T-cell (primary cell): ENCODE data around the gene GPR143. TPM values are rescaled to one million over a fixed set of nuclear protein-coding genes. Genes with fewer than 3 reads are reported as not detected.

Source experiments
- ATAC-seq, 4 experiments: fragments of 200-7000 bp in 3 of 4; fragments of 150-1000 bp in 1 of 4; cut with Tn5 transposase; replicated peaks in 1 of 4; 1 replicate in 3 of 4; 2 replicates in 1 of 4; pipeline ENCODE4 v1.10.0; 2021; ENCODE audit warnings: moderate library complexity in 3 of 4, mild to moderate bottlenecking in 2 of 4, moderate number of reproducible peaks in 1 of 4
- CTCF ChIA-PET, 2 donors: fragments of 300-600 bp; sonication (Branson Sonifier 250); formaldehyde crosslinking; loops; one replicate each; lab custom pipeline; 2022; ENCODE audit warnings: antibody characterized with exemption in 2 of 2; lab: Charles Lee
- POLR2A ChIA-PET, 2 donors: fragments of 300-600 bp; sonication (Branson Sonifier 250); formaldehyde crosslinking; loops; one replicate each; lab custom pipeline; 2022; ENCODE audit warnings: antibody characterized with exemption in 2 of 2; lab: Charles Lee
- DNase-seq, 35 experiments: peaks; one replicate each; pipeline versions ENCODE4 v3.0.0 to v3.0.0-alpha.2; 2013 to 2023
- H3K27ac ChIP-seq: one replicate; pipeline ENCODE4 v1.5.1; 2013; ENCODE audit warnings: low read length
- H3K27me3 ChIP-seq, 2 experiments: replicated peaks in 1 of 2; 1 replicate in 1 of 2; 2 replicates in 1 of 2; pipeline versions ENCODE4 v1.6.1 to v1.7.0; 2013; ENCODE audit warnings: low read length in 1 of 2, mixed read lengths in 1 of 2; ENCODE audit not compliant: control insufficient read depth in 2 of 2, insufficient read depth in 2 of 2; ENCODE audit errors: extremely low read depth in 1 of 2
- H3K36me3 ChIP-seq, 2 donors: 1 replicate in 1 of 2; 2 replicates in 1 of 2; pipeline versions ENCODE4 v1.6.1 to v1.7.0; 2013; ENCODE audit warnings: low read length in 1 of 2; ENCODE audit not compliant: control insufficient read depth in 2 of 2, insufficient read depth in 1 of 2; ENCODE audit errors: extremely low read depth in 1 of 2
- H3K4me1 ChIP-seq, 2 experiments: 1 replicate in 1 of 2; 2 replicates in 1 of 2; pipeline versions ENCODE4 v1.6.1 to v1.7.0; 2013; ENCODE audit warnings: low read length in 2 of 2, mixed read lengths in 1 of 2; ENCODE audit not compliant: insufficient read depth in 2 of 2, control insufficient read depth in 1 of 2; ENCODE audit errors: extremely low read depth in 1 of 2
- H3K4me3 ChIP-seq, 2 donors: 1 replicate in 1 of 2; 2 replicates in 1 of 2; pipeline versions ENCODE4 v1.5.1 to v1.7.0; 2013; ENCODE audit warnings: mild to moderate bottlenecking in 2 of 2, low read length in 1 of 2, moderate library complexity in 1 of 2; ENCODE audit not compliant: control insufficient read depth in 1 of 2; ENCODE audit errors: extremely low read depth in 1 of 2
- H3K9me3 ChIP-seq: 2 replicates; pipeline ENCODE4 v1.7.0; 2013
- H3K27ac Mint-ChIP-seq, 2 donors: one replicate each; pipeline ENCODE4 v1.8.0; 2020 to 2021; ENCODE audit warnings: mild to moderate bottlenecking in 2 of 2, mixed read lengths in 2 of 2
- H3K27me3 Mint-ChIP-seq, 2 donors: one replicate each; pipeline ENCODE4 v1.8.0; 2021 to 2022; ENCODE audit warnings: mixed read lengths in 2 of 2
- H3K36me3 Mint-ChIP-seq: one replicate; pipeline ENCODE4 v1.8.0; 2021; ENCODE audit warnings: mixed read lengths
- H3K4me1 Mint-ChIP-seq, 3 donors: one replicate each; pipeline ENCODE4 v1.8.0; 2020 to 2022; ENCODE audit warnings: mixed read lengths in 3 of 3, mild to moderate bottlenecking in 1 of 3
- H3K4me3 Mint-ChIP-seq, 3 donors: one replicate each; pipeline ENCODE4 v1.8.0; 2020 to 2022; ENCODE audit warnings: mild to moderate bottlenecking in 3 of 3, mixed read lengths in 3 of 3, moderate library complexity in 3 of 3
- H3K9me3 Mint-ChIP-seq, 3 donors: one replicate each; pipeline ENCODE4 v1.8.0; 2020 to 2022; ENCODE audit warnings: mixed read lengths in 3 of 3
- WGBS: methylation state at CpG from one replicate; pipeline ENCODE4 v1.1.5; 2013; ENCODE audit warnings: missing lambda C conversion rate; ENCODE audit not compliant: insufficient coverage; 5-methylcytosine and 5-hydroxymethylcytosine counted together
- total RNA-seq, 35 experiments: library from RNA in 6 of 35; stranded (reverse) in 6 of 35; fragments of 120-200 nt in 1 of 35; gene quantifications; one replicate each; pipeline versions ENCODE4 v1.2.1 to v1.2.4 and lab custom pipeline; 2013 to 2026

The GPR143 gene
- total RNA-seq, 5 donors from 2014 or later (not counting 1 experiment from before 2014, with no cell fraction given) = not detected

DNA sequence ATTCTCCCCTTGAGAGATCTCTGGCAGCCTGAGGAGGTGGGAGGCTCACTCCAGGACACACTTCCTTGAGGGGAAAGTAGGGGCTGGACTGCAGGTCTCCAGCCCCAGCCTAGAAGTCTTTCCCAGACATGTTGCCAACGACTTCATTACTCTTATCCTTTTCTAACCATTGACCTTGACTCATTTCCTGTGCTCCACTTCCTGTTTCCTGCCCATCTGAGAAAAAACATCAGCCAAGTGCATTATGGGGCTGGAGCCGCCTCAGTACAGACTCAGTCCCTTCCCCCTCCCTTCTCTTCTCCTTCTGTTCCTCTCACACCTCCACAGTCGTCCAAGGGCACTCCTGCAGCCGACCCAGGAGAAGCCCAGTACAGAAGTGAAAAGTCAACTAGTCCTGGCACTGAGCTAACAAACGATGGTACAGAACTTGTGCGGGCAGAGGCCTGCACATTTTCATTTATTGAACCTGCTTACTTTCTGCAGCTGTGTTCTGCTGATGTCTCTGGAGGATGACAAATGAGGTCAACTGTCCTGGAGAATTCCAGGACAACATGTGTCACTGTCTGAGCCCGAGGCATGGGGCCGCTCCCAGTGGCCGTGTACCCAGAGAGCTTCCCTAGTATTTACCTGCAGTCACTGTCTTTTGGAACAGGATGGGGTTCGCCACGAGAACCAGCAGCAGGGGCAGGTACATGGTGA is 20.1 kb downstream of the GPR143 start:
- Histone ChIP-seq H3K4me1 (peaks cover 0 to 7% of the 10 kb centered on the region in 2 experiments), H3K27ac (no peak overlapping the region), H3K9me3 (no peaks in the 10 kb centered on the region), H3K36me3 (no peaks in the 10 kb centered on the region), H3K4me3 (no peak overlapping the region), H3K27me3 (peaks cover 0 to 3% of the 10 kb centered on the region in 2 experiments)
- ChIA-PET POLR2A (no interaction called here), CTCF (interaction anchor here in 1 of 2 donors (0.6 kb wide), 1 partner anchor 10 kb away, joined by 3 read pairs; no protein-coding TSS in a partner anchor)
- 73% methylated on average over 3 of the region's 11 CpGs for WGBS
- peak overlapping the region in 1 of 2 donors; percentile 3 for H3K27ac Mint-ChIP-seq
- H3K9me3 Mint-ChIP-seq = peaks cover 5 to 10% (median 7%) of the 10 kb centered on the region in 3 donors
- ATAC-seq = peak in 2 of 4 experiments; percentile 49 to 63
- H3K4me1 Mint-ChIP-seq = peaks cover 14 to 20% (median 16%) of the 10 kb centered on the region in 3 donors
- peaks cover 7% of the 10 kb centered on the region for H3K36me3 Mint-ChIP-seq
- H3K4me3 Mint-ChIP-seq = peak overlapping the region in 2 of 3 donors; percentile 8 to 47
- no peak for DNase-seq
- peaks cover 0 to 13% of the 10 kb centered on the region in 2 donors for H3K27me3 Mint-ChIP-seq

DNA sequence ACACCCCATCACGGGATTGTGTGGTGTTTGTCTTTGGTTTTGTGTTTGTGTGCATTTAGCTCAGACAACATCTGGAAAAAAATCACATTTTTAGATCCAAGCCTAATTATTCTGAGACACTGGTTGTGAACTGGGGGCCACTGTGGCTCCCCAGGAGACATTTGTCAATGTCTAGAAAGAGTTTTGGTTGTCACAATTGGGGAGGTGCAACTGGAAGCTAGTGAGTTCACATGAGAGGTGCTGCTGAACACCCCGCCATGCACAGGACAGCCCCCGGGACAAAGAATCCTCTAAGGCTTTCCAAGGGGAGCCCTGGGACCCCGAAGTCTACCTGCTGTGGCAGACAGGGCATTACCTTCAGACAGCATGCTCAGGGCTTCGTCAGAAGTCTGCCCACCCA is 26.5 kb downstream of the GPR143 start:
- Mint-ChIP-seq H3K36me3 (peaks cover 4% of the 10 kb centered on the region), H3K4me3 (no peak overlapping the region), H3K27me3 (peaks cover 0 to 13% of the 10 kb centered on the region in 2 donors), H3K4me1 (no peaks in the 10 kb centered on the region), H3K27ac (no peak overlapping the region), H3K9me3 (peaks cover 0 to 4% (median 3%) of the 10 kb centered on the region in 3 donors)
- Histone ChIP-seq H3K4me3 (no peak overlapping the region), H3K27me3 (peaks cover 0 to 3% of the 10 kb centered on the region in 2 experiments), H3K9me3 (no peaks in the 10 kb centered on the region), H3K4me1 (no peaks in the 10 kb centered on the region), H3K36me3 (no peaks in the 10 kb centered on the region), H3K27ac (no peak overlapping the region)
- POLR2A ChIA-PET = no interaction called here
- ATAC-seq = no peak
- CTCF ChIA-PET = no interaction called here
- WGBS = no CpG with 5 or more reads among the region's 5 CpGs
- no peak for DNase-seq

GRCh38 chrX:9738151-9738550 is 27.5 kb downstream of the GPR143 start:
- H3K36me3 ChIP-seq = no peaks in the 10 kb centered on the region
- H3K36me3 Mint-ChIP-seq = no peaks in the 10 kb centered on the region
- H3K27me3 Mint-ChIP-seq = peaks cover 0 to 9% of the 10 kb centered on the region in 2 donors
- no CpG with 5 or more reads among the region's 3 CpGs for WGBS
- ChIA-PET CTCF (no interaction called here), POLR2A (no interaction called here)
- no peaks in the 10 kb centered on the region for H3K9me3 ChIP-seq
- no peak overlapping the region for H3K27ac Mint-ChIP-seq
- DNase-seq (no peak), ATAC-seq (no peak)
- no peak overlapping the region for H3K4me3 ChIP-seq
- no peaks in the 10 kb centered on the region for H3K4me1 Mint-ChIP-seq
- no peaks in the 10 kb centered on the region for H3K4me1 ChIP-seq
- H3K27ac ChIP-seq = no peak overlapping the region
- H3K4me3 Mint-ChIP-seq = no peak overlapping the region
- H3K27me3 ChIP-seq = peaks cover 0 to 3% of the 10 kb centered on the region in 2 experiments
- peaks cover 0 to 3% (median 0%) of the 10 kb centered on the region in 3 donors for H3K9me3 Mint-ChIP-seq

DNA sequence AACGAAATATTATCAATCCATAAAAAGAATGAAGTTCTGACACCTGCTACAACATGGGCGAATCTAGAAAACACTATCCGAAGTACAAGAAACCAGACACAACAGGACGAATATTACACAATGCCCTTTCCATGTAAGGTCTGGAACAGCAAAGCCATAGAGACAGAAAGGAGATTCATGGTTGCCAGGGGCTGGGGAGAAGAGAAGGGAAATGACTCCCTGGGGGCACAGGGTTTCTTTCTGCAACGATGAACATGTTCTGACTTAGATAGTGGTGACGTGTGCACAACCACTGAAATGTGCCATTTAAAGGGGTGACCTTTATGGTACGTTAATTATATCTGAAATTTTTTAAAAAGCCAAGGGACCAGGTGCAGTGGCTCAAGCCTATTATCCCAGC is 28.3 kb downstream of the GPR143 start:
- ATAC-seq = no peak

DNA sequence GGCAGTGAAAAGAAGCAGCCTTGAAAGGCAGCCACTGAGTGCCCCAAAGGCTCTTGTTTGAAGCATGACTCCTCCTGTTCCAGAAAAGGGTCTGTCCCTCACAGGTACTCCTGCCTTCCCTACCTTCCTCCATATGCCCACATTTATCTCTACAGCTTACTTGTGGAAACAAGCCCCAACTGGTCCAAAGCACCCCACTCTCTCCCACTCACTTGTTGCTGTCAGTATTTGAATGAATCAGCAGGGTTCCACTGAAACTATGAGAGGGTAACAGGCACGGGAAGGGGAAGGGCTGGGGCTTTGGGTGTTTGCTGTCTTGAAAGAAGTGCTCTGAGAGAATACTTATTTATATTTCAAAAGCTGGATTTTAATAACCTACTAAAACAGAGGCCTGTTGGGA is 34.9 kb downstream of the GPR143 start:
- no peaks in the 10 kb centered on the region for H3K9me3 ChIP-seq
- WGBS = no CpG with 5 or more reads among the region's 1 CpG
- Mint-ChIP-seq H3K27me3 (peaks cover 0 to 4% of the 10 kb centered on the region in 2 donors), H3K4me1 (no peaks in the 10 kb centered on the region), H3K36me3 (no peaks in the 10 kb centered on the region), H3K4me3 (no peak overlapping the region), H3K27ac (no peak overlapping the region), H3K9me3 (peaks cover 9 to 15% (median 13%) of the 10 kb centered on the region in 3 donors)
- no peak overlapping the region for H3K27ac ChIP-seq
- ATAC-seq = no peak
- ChIA-PET CTCF (no interaction called here), POLR2A (no interaction called here)
- H3K4me1 ChIP-seq = no peaks in the 10 kb centered on the region
- H3K36me3 ChIP-seq = no peaks in the 10 kb centered on the region
- DNase-seq = no peak
- no peak overlapping the region for H3K4me3 ChIP-seq
- peaks cover 0 to 7% of the 10 kb centered on the region in 2 experiments for H3K27me3 ChIP-seq

More for the DNA sequence above, 28.3 kb downstream of the GPR143 start:
- peaks cover 0 to 3% of the 10 kb centered on the region in 2 experiments for H3K27me3 ChIP-seq
- Mint-ChIP-seq H3K4me3 (no peak overlapping the region), H3K36me3 (no peaks in the 10 kb centered on the region), H3K4me1 (no peaks in the 10 kb centered on the region), H3K27me3 (peaks cover 0 to 9% of the 10 kb centered on the region in 2 donors), H3K9me3 (peaks cover 0 to 3% (median 0%) of the 10 kb centered on the region in 3 donors), H3K27ac (peak overlapping the region in 1 of 2 donors; percentile 23)
- no peaks in the 10 kb centered on the region for H3K4me1 ChIP-seq
- H3K4me3 ChIP-seq = no peak overlapping the region
- WGBS = no CpG with 5 or more reads among the region's 7 CpGs
- H3K9me3 ChIP-seq = no peaks in the 10 kb centered on the region
- no peak for DNase-seq
- H3K36me3 ChIP-seq = no peaks in the 10 kb centered on the region
- CTCF ChIA-PET = no interaction called here
- POLR2A ChIA-PET = no interaction called here
- H3K27ac ChIP-seq = no peak overlapping the region

GRCh38 chrX:9730078-9730477 is 35.6 kb downstream of the GPR143 start:
- no peak overlapping the region for H3K4me3 Mint-ChIP-seq
- no peaks in the 10 kb centered on the region for H3K36me3 ChIP-seq
- no peak overlapping the region for H3K27ac Mint-ChIP-seq
- no peaks in the 10 kb centered on the region for H3K36me3 Mint-ChIP-seq
- peaks cover 9 to 15% (median 10%) of the 10 kb centered on the region in 3 donors for H3K9me3 Mint-ChIP-seq
- ChIA-PET POLR2A (no interaction called here), CTCF (no interaction called here)
- H3K4me3 ChIP-seq = no peak overlapping the region
- no peak overlapping the region for H3K27ac ChIP-seq
- ATAC-seq (no peak), DNase-seq (no peak)
- no peaks in the 10 kb centered on the region for H3K9me3 ChIP-seq
- H3K4me1 ChIP-seq = no peaks in the 10 kb centered on the region
- peaks cover 0 to 7% of the 10 kb centered on the region in 2 experiments for H3K27me3 ChIP-seq
- H3K27me3 Mint-ChIP-seq = peaks cover 0 to 4% of the 10 kb centered on the region in 2 donors
- H3K4me1 Mint-ChIP-seq = no peaks in the 10 kb centered on the region
- WGBS = no CpG with 5 or more reads among the region's 3 CpGs
